Natural killer cell (primary cell): ENCODE results near the gene ELAVL2. TPM values are rescaled to one million over a fixed set of nuclear protein-coding genes. Genes with fewer than 3 reads are reported as not detected.

Experiments
- ATAC-seq, 3 donors: fragments of 150-1000 bp in 2 of 3; fragments of 200-7000 bp in 1 of 3; cut with Tn5 transposase; 1 replicate in 1 of 3; 2 replicates in 2 of 3; pipeline ENCODE4 v1.10.0; 2021; ENCODE audit warnings: mild to moderate bottlenecking in 2 of 3, moderate library complexity in 2 of 3
- DNase-seq, 2 donors: peaks; one replicate each; pipeline versions ENCODE4 v3.0.0 to v3.0.0-alpha.2; 2013 to 2021; ENCODE audit warnings: mixed read lengths in 1 of 2
- H3K27ac ChIP-seq: one replicate; pipeline ENCODE4 v1.5.1; 2013; ENCODE audit warnings: mild to moderate bottlenecking, low read length
- H3K27me3 ChIP-seq: one replicate; pipeline ENCODE4 v1.6.1; 2013; ENCODE audit warnings: low read length; ENCODE audit not compliant: control insufficient read depth, insufficient read depth
- H3K36me3 ChIP-seq: one replicate; pipeline ENCODE4 v1.6.1; 2013; ENCODE audit warnings: low read length; ENCODE audit not compliant: control insufficient read depth, insufficient read depth
- H3K4me1 ChIP-seq: one replicate; pipeline ENCODE4 v1.6.1; 2013; ENCODE audit warnings: low read length; ENCODE audit not compliant: control insufficient read depth, insufficient read depth
- H3K4me3 ChIP-seq: one replicate; pipeline ENCODE4 v1.5.1; 2013; ENCODE audit warnings: low read length
- H3K9me3 ChIP-seq: one replicate; pipeline ENCODE4 v1.6.1; 2013; ENCODE audit warnings: low read length; ENCODE audit not compliant: control insufficient read depth, insufficient read depth
- H3K27ac Mint-ChIP-seq, 2 donors: one replicate each; pipeline ENCODE4 v1.8.0; 2022; ENCODE audit warnings: mild to moderate bottlenecking in 2 of 2, mixed read lengths in 2 of 2, moderate library complexity in 1 of 2
- H3K27me3 Mint-ChIP-seq, 2 donors: one replicate each; pipeline ENCODE4 v1.8.0; 2022; ENCODE audit warnings: low read depth in 2 of 2, mixed read lengths in 2 of 2
- H3K36me3 Mint-ChIP-seq: one replicate; pipeline ENCODE4 v1.8.0; 2022; ENCODE audit warnings: mixed read lengths
- H3K4me1 Mint-ChIP-seq, 2 donors: one replicate each; pipeline ENCODE4 v1.8.0; 2022; ENCODE audit warnings: mixed read lengths in 2 of 2
- H3K4me3 Mint-ChIP-seq: one replicate; pipeline ENCODE4 v1.8.0; 2022; ENCODE audit warnings: mild to moderate bottlenecking, moderate library complexity, mixed read lengths
- H3K9me3 Mint-ChIP-seq, 2 donors: one replicate each; pipeline ENCODE4 v1.8.0; 2022; ENCODE audit warnings: mixed read lengths in 2 of 2
- CTCF ChIP-seq: fragments of 200-600 bp; IDR thresholded peaks from one replicate; pipeline ENCODE4 v1.8.0; 2022; ENCODE audit warnings: antibody characterized with exemption
- WGBS: methylation state at CpG from one replicate; pipeline ENCODE4 v1.1.7; 2013; ENCODE audit warnings: missing lambda C conversion rate; ENCODE audit not compliant: insufficient coverage; 5-methylcytosine and 5-hydroxymethylcytosine counted together
- intact Hi-C: fragments of 100-400 bp; cut with micrococcal nuclease; formaldehyde crosslinking; loops from one replicate; pipeline ENCODE4 v1.14.2; 2022
- total RNA-seq, 4 donors: library from RNA; stranded (reverse); fragments of 120-200 nt in 1 of 4; gene quantifications; one replicate each; pipeline versions ENCODE4 v1.2.3 to v1.2.4, GENCODE V29; 2013 to 2022

Gene ELAVL2
- total RNA-seq, 3 donors from 2014 or later (not counting 1 experiment from before 2014, with no cell fraction given): not detected

DNA sequence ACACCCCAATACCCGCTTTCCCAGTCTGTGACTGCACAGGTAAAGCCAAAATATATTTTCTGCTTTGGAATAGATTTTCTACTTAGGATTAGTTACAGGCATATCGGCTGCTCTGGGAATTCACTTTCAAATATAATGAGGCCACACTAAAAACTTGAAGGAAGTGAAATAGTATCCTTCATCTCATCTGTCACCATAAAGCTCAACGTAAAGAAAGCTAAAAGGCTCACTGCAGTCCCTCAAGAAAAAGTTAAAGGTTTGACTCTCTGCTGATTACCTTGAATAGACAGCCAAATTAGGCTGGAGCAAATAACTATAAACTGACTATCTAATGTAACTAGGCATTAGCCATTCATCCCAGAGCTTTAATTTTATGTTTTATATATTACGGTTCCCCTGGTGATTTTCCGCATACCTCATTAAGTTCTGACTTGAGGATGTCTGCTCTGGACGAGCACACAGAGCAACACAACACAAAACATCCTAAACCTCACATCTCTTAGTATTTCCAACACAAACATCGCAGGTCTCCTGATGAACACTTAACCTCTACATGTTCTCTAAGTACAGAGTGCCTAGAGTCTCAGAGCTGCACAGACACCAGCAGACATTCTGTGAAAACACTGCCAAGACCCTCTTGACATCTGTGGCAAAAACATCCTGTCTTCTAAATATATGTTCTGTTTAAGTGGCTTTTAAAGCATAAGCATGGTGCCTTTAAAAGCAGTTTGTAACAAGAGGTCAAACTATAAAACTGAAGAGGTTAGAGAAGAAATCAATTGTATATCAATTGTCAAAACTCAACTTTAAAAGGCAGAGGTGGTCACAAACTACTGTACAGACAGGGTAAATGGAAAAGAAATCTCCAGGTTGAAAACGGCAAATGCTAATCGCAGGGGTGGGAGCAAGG is 35.4 kb downstream of the ELAVL2 start:
- no peaks in the 10 kb centered on the region for H3K27me3 Mint-ChIP-seq
- 81% methylated on average over 7 of the region's 9 CpGs for WGBS

GRCh38 chr9:23789529-23790254 is 36.3 kb downstream of the ELAVL2 start:
- H3K4me1 ChIP-seq: no peaks in the 10 kb centered on the region
- WGBS: 76% methylated on average over 4 of the region's 4 CpGs
- no peaks in the 10 kb centered on the region for H3K9me3 ChIP-seq
- Mint-ChIP-seq H3K27ac (no peak overlapping the region), H3K36me3 (no peaks in the 10 kb centered on the region), H3K9me3 (peaks cover 10 to 14% of the 10 kb centered on the region in 2 donors), H3K4me3 (no peak overlapping the region), H3K27me3 (no peaks in the 10 kb centered on the region), H3K4me1 (no peaks in the 10 kb centered on the region)
- no peak overlapping the region for H3K27ac ChIP-seq
- DNase-seq: no peak
- ATAC-seq: no peak
- intact Hi-C loops: no loop called here
- TF ChIP-seq CTCF: no peak
- H3K27me3 ChIP-seq: no peaks in the 10 kb centered on the region
- H3K36me3 ChIP-seq: no peaks in the 10 kb centered on the region
- no peak overlapping the region for H3K4me3 ChIP-seq

More for the DNA sequence above, 35.4 kb downstream of the ELAVL2 start:
- Histone ChIP-seq H3K9me3 (no peaks in the 10 kb centered on the region), H3K27ac (no peak overlapping the region), H3K27me3 (no peaks in the 10 kb centered on the region), H3K36me3 (no peaks in the 10 kb centered on the region), H3K4me1 (no peaks in the 10 kb centered on the region), H3K4me3 (no peak overlapping the region)
- H3K4me1 Mint-ChIP-seq: no peaks in the 10 kb centered on the region
- intact Hi-C loops: no loop called here
- ATAC-seq (no peak), DNase-seq (no peak)
- H3K36me3 Mint-ChIP-seq: no peaks in the 10 kb centered on the region
- no peak overlapping the region for H3K4me3 Mint-ChIP-seq
- H3K27ac Mint-ChIP-seq: no peak overlapping the region
- peaks cover 9 to 14% of the 10 kb centered on the region in 2 donors for H3K9me3 Mint-ChIP-seq
- TF ChIP-seq CTCF: no peak

DNA sequence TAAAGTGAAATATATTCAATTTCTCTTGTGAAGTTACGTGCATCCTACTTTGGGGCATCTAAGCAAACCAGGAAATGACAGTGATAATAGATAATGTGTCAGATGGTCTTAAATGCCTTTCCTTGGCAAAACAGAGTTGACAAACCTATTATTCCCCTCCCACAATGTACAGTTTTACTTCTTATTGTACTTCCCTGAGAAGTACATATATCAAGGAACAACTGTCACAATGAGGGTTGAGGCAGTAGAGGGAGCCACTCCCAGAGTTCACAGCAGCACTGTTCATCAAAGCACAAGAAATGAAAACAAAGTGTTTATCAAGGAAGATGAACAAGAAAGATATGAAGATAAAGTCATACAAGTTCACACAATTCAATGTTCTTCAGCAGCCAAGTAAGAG is 41.1 kb downstream of the ELAVL2 start:
- DNase-seq (no peak), ATAC-seq (no peak)
- H3K4me3 Mint-ChIP-seq: no peak overlapping the region
- no peak overlapping the region for H3K4me3 ChIP-seq
- H3K27me3 ChIP-seq: no peaks in the 10 kb centered on the region
- H3K36me3 ChIP-seq: no peaks in the 10 kb centered on the region
- no peaks in the 10 kb centered on the region for H3K36me3 Mint-ChIP-seq
- intact Hi-C loops: no loop called here
- no peak overlapping the region for H3K27ac ChIP-seq
- no peak for TF ChIP-seq CTCF
- no peaks in the 10 kb centered on the region for H3K27me3 Mint-ChIP-seq
- peaks cover 16 to 25% of the 10 kb centered on the region in 2 donors for H3K9me3 Mint-ChIP-seq
- H3K4me1 Mint-ChIP-seq: no peaks in the 10 kb centered on the region
- no peaks in the 10 kb centered on the region for H3K4me1 ChIP-seq
- 100% methylated on average over 1 of the region's 1 CpG for WGBS
- peaks cover 3% of the 10 kb centered on the region for H3K9me3 ChIP-seq
- no peak overlapping the region for H3K27ac Mint-ChIP-seq
